HG03108 (cell line): ENCODE measurements around the gene CIB4.

Experiments used
- ATAC-seq: cut with Tn5 transposase; IDR thresholded peaks from one replicate; pipeline ENCODE4 v1.9.1; 2021; ENCODE audit warnings: moderate library complexity; ENCODE audit not compliant: unreplicated experiment

Gene CIB4

DNA sequence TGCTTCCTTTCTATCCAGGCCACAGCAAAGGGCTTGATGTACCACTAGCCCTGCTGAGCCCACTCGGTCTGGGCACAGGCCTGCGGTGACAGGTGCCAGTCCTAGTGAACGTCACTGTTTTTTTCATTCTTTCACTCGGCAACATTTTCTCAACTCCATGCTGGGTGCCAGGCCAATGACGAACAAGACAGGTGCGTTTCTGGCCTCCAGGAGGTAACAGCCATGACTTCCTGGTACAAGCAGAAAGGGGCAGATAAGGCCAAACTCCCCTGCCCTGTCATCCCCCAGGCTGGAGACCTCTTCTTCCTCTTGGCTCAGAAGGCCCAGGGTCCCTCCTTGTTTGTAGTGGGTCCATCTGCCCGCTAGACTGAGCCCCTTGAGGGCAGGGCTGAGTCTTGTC is 107.5 kb downstream of the CIB4 start:
- no peak for ATAC-seq

DNA sequence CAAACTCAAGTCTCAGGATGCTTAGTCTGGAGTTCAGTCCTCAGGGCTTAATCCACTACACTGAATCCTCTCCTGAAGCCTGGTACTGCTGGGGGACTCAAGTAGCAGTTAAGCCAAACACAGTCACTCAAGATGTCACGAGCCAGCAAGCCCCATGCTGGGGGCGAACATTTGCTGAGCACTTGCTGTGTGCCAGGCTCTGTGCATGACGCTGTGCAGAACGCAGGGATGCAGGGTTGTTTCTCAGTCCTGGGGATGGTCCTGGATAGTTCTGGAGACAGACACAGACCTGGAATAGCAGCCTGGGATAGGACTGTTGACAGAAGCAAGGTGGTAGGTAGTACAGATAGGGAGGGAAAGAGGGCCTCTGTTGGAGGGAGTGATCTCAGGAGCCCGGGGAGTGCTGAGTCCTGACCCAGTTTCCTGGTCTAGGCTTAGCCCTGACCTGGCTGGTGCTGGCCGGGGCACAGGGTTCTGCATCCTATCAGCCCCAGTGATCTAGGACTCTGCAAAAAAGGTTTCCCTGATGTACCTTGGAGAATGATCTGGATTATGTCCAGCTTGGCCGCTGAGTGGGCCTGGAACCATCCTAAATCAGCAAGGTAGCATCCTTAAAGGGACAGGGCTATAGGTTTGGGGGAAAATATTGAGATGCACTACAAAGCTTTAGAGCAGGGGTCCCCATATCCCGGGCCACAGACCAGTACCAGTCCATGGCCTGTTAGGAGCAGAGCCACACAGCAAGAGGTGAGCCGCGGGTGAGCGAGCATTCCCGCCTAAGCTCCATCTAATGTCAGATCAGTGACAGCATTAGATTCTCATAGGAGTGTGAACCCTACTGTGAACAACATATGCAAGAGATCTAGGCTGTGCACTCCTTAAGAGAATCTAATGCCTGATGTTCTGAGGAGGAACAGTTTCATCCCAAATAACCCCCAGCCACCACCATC is 108.6 kb downstream of the CIB4 start:
- ATAC-seq: no peak
